Measurements from ENCODE around the gene CARNS1. TPM values are rescaled to one million over a fixed set of nuclear protein-coding genes. Genes with fewer than 3 reads are reported as not detected.

The CARNS1 gene
- total and polyA plus RNA-seq, 7 donors = 2.1 to 27.5 (median 7.0) TPM

DNA sequence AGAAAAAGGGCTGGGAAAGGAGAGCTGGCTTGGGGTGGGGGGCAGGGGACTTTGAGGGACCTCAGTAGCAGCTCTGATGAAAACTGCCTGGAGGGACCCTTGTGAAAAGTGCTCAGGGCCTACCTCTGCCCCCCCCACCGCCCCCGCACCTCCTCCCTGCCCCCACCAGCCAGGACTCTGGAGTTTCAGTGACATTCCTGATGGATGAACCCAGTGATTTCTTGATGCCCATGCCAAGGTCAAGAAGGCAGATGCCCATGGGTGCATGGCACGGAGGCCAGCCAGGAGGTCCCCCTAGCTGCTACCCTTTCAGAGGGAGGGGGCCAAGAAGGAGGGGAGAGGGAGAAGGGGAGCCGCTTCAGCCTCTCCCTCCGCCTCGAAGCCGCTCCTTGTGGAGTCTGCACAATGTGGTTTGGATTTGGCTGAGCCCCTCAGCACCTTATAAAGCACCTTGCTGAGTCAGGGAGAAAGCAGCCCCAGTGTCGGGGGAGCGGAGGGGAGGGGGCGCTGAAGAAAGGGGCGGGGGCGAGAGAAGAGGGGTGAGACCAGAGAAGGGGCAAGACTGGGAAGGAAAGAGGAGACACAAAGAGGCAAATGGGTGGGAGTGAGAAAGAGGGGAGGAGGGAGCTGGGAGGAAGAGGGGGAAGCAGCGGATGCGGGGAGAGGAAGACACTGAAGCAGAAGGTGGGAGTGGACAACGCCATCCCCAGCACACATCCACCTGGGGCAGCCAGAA lies 40.0 kb upstream of the CARNS1 start:
- H3K4me1 ChIP-seq = peaks cover 16% of the 10 kb centered on the region
- no peak overlapping the region for H3K27ac ChIP-seq
- H3K36me3 ChIP-seq (ENCODE audit: insufficient read depth in 1 of 2, low read depth in 1 of 2) = no peaks in the 10 kb centered on the region
- no peak for DNase-seq
- intact Hi-C loops (cut with DNase I) = no loop called here
- H3K9me3 ChIP-seq = no peaks in the 10 kb centered on the region
- 49 to 61% (median 56%) methylated on average over 14 to 15 of the region's 15 CpGs for WGBS, 3 donors
- H3K27me3 ChIP-seq (ENCODE audit: insufficient read depth in 3 of 3, low read length in 2 of 3) = peaks cover 0 to 38% (median 8%) of the 10 kb centered on the region in 3 donors
- H3K4me3 ChIP-seq = no peak overlapping the region
- TF ChIP-seq, protein P1, sequence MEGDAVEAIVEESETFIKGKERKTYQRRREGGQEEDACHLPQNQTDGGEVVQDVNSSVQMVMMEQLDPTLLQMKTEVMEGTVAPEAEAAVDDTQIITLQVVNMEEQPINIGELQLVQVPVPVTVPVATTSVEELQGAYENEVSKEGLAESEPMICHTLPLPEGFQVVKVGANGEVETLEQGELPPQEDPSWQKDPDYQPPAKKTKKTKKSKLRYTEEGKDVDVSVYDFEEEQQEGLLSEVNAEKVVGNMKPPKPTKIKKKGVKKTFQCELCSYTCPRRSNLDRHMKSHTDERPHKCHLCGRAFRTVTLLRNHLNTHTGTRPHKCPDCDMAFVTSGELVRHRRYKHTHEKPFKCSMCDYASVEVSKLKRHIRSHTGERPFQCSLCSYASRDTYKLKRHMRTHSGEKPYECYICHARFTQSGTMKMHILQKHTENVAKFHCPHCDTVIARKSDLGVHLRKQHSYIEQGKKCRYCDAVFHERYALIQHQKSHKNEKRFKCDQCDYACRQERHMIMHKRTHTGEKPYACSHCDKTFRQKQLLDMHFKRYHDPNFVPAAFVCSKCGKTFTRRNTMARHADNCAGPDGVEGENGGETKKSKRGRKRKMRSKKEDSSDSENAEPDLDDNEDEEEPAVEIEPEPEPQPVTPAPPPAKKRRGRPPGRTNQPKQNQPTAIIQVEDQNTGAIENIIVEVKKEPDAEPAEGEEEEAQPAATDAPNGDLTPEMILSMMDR (IDR thresholded peaks at IDR 0.05) = no peak
- ATAC-seq = no peak

DNA sequence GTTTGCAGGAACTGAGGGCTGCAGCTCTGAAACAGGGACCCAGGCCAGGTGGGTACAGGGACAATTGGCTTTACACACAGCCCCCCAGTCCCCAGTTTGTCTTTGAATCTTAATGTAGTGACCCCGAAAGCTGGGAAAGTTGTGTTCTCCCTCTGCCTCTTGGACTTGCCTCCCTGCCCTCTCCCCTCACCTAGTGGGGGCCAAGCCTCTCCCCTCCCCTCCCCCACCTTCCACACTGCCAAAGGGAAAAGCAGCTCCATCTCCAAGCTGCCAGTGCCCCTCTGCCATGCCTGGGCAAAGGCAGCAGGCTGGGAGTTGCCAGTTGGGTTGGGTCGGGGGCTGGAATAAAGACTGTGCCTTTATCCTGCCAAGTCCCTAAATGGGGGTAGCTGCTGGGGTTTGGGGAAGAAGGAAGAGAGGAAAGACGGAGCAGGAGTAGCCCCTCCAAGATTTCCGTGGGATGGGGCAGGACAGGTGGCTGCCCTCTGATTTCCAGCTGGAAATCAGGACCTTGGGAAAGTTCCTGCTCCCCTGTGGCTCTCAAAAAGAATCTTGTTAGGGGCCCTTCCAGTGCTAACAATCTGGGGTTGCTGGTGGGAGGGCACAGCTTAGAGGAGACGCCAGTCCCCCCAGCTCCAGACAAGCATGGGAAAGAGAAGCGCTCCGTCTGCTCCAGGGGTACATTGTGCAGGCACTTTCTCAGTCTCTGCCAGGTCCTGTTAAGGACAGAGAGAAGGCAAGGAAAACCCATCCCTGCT lies 39.2 kb upstream of the CARNS1 start:
- DNase-seq = no peak
- intact Hi-C loops (cut with DNase I) = no loop called here

DNA sequence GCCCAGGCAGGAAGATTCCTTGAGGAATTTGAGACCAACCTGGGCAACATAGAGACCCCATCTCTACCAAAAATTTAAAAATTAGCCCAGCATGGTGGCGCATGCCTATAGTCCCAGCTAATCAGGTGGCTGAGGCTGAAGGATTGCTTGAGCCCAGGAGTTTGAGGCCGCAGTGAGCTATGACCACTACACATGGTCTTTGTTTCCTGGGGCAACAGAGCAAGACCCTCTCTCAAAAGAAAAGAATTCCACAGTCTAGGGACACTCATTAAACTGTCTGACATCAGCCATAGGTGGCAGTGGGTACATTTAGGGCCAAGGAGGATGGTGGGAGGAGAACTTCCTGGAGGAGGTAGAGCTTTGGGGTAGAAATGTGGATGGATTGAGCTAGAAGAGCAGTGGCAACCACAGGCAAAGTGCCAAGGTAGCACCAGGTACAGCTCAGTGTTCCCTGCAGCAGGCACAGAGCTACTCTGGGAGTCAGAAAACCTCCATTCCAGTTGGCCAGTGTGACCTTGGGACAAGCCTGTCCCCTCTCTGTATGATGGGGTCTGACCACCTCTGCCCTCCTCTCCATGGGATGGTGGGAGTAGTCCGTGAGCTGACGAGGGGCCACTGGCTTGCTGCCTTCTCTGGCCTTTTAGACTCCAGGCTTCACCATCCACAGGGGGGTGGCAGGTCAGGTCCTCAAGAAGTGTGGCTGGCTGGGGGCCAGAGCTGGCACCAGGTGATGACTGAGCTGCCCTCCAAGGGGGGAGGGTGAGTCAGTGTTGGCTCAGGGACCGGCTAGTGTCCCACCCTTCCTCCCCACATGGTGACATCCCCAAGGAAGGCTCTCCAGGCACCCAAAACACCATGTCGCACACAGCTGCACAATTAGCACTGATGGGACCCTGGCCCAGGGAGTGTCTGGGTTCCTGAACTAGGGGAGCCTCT lies 38.3 kb upstream of the CARNS1 start:
- H3K27ac ChIP-seq = no peak overlapping the region
- 83 to 84% (median 84%) methylated on average over 6 of the region's 6 CpGs for whole genome bisulfite sequencing, 3 donors
- no peak overlapping the region for H3K4me3 ChIP-seq
- no peaks in the 10 kb centered on the region for H3K36me3 ChIP-seq (ENCODE audit: insufficient read depth in 1 of 2, low read depth in 1 of 2)
- intact Hi-C loops (cut with DNase I) = no loop called here
- peaks cover 13% of the 10 kb centered on the region for H3K4me1 ChIP-seq
- no peak for ATAC-seq
- peaks cover 0 to 30% (median 6%) of the 10 kb centered on the region in 3 donors for H3K27me3 ChIP-seq (ENCODE audit: insufficient read depth in 3 of 3, low read length in 2 of 3)
- DNase-seq = no peak
- TF ChIP-seq, protein P1 (IDR thresholded peaks at IDR 0.05) = no peak
- no peaks in the 10 kb centered on the region for H3K9me3 ChIP-seq

More for the DNA sequence above, 39.2 kb upstream of the CARNS1 start:
- Histone ChIP-seq H3K4me1 (peaks cover 16% of the 10 kb centered on the region), H3K27me3 (ENCODE audit: insufficient read depth in 3 of 3, low read length in 2 of 3) (peaks cover 0 to 32% (median 8%) of the 10 kb centered on the region in 3 donors), H3K36me3 (ENCODE audit: insufficient read depth in 1 of 2, low read depth in 1 of 2) (no peaks in the 10 kb centered on the region), H3K27ac (no peak overlapping the region), H3K4me3 (no peak overlapping the region), H3K9me3 (no peaks in the 10 kb centered on the region)
- WGBS, 3 donors = 55 to 62% (median 59%) methylated on average over 7 of the region's 7 CpGs
- ATAC-seq = no peak
- TF ChIP-seq, protein P1 (IDR thresholded peaks at IDR 0.05) = no peak

DNA sequence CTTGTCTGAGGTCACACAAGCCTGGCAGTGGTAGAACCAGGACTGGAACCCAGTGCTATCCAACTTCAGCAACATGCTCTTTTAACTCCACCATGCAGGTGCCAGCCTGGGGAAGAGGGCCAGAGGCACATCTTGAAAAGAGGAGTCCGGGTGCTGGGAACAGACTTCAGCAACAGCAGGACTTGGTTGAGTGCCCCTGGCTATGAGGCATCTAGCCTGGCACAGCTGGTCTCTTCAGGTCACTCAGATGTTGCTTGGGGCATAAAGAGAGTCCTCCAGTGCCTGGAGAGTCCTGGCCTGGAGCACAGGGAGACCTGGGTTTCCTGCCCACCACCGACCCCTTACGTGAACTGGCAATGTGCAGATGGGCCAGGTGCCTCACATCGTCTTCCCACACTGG lies 36.9 kb upstream of the CARNS1 start:
- no peak for ATAC-seq
- WGBS, 3 donors = 86 to 93% (median 88%) methylated on average over 4 of the region's 4 CpGs
- no peak for DNase-seq

More for the DNA sequence above, 36.9 kb upstream of the CARNS1 start:
- peaks cover 0 to 25% (median 5%) of the 10 kb centered on the region in 3 donors for H3K27me3 ChIP-seq (ENCODE audit: insufficient read depth in 3 of 3, low read length in 2 of 3)
- intact Hi-C loops (cut with DNase I) = no loop called here
- peaks cover 12% of the 10 kb centered on the region for H3K4me1 ChIP-seq
- no peaks in the 10 kb centered on the region for H3K9me3 ChIP-seq
- no peak overlapping the region for H3K4me3 ChIP-seq
- H3K36me3 ChIP-seq (ENCODE audit: insufficient read depth in 1 of 2, low read depth in 1 of 2) = no peaks in the 10 kb centered on the region
- H3K27ac ChIP-seq = no peak overlapping the region
- TF ChIP-seq, protein P1 (IDR thresholded peaks at IDR 0.05) = no peak
